Activated CD4-positive, alpha-beta T cell treated with anti-CD3 and anti-CD28 coated beads for 36 hours (primary cell): ENCODE measurements around the gene HJURP. TPM values are rescaled to one million over a fixed set of nuclear protein-coding genes. Genes with fewer than 3 reads are reported as not detected.
"Not testable (repeated sequence)": the region's sequence is repeated elsewhere in the genome, so short reads cannot be mapped to it uniquely, and the experiment has no call there.

ENCODE experiments used
- ATAC-seq: fragments of 200-7000 bp; cut with Tn5 transposase; one replicate; pipeline ENCODE4 v1.10.0; 2021; ENCODE audit warnings: mild to moderate bottlenecking, moderate library complexity
- CTCF ChIA-PET: fragments of 350-600 bp; sonication (Branson Sonifier 250); formaldehyde crosslinking; loops from one replicate; lab custom pipeline; 2021; ENCODE audit warnings: antibody characterized with exemption; lab: Charles Lee
- POLR2A ChIA-PET: fragments of 350-600 bp; sonication (Branson Sonifier 250); formaldehyde crosslinking; loops from one replicate; lab custom pipeline; 2021; ENCODE audit warnings: antibody characterized with exemption, inconsistent platforms; lab: Charles Lee
- DNase-seq: peaks from one replicate; pipeline ENCODE4 v3.0.0-alpha.2; 2020
- H3K27ac Mint-ChIP-seq: one replicate; pipeline ENCODE4 v1.8.0; 2021; ENCODE audit warnings: mixed read lengths
- H3K27me3 Mint-ChIP-seq: one replicate; pipeline ENCODE4 v1.8.0; 2021; ENCODE audit warnings: mixed read lengths
- H3K36me3 Mint-ChIP-seq: one replicate; pipeline ENCODE4 v1.8.0; 2021; ENCODE audit warnings: low read depth, mixed read lengths
- H3K4me1 Mint-ChIP-seq: one replicate; pipeline ENCODE4 v1.8.0; 2021; ENCODE audit warnings: mixed read lengths
- H3K4me3 Mint-ChIP-seq: one replicate; pipeline ENCODE4 v1.8.0; 2021; ENCODE audit warnings: mild to moderate bottlenecking, moderate library complexity, mixed read lengths
- H3K9me3 Mint-ChIP-seq: one replicate; pipeline ENCODE4 v1.8.0; 2021; ENCODE audit warnings: low read depth, mixed read lengths
- intact Hi-C, 2 experiments: fragments of 100-400 bp; cut with DNase I in 1 of 2; cut with micrococcal nuclease in 1 of 2; formaldehyde crosslinking; loops; one replicate each; pipeline versions ENCODE4 v1.14.2 to v1.15.1; 2022 to 2024; cut with DNase I, micrococcal nuclease
- total RNA-seq, 2 experiments: library from RNA; stranded (reverse); gene quantifications; one replicate each; pipeline ENCODE4 v1.2.3, GENCODE V29; 2021

Gene HJURP, protein sequence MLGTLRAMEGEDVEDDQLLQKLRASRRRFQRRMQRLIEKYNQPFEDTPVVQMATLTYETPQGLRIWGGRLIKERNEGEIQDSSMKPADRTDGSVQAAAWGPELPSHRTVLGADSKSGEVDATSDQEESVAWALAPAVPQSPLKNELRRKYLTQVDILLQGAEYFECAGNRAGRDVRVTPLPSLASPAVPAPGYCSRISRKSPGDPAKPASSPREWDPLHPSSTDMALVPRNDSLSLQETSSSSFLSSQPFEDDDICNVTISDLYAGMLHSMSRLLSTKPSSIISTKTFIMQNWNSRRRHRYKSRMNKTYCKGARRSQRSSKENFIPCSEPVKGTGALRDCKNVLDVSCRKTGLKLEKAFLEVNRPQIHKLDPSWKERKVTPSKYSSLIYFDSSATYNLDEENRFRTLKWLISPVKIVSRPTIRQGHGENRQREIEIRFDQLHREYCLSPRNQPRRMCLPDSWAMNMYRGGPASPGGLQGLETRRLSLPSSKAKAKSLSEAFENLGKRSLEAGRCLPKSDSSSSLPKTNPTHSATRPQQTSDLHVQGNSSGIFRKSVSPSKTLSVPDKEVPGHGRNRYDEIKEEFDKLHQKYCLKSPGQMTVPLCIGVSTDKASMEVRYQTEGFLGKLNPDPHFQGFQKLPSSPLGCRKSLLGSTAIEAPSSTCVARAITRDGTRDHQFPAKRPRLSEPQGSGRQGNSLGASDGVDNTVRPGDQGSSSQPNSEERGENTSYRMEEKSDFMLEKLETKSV
- 100 to 1,000 TPM in 1 of 2 experiments, 10 to 100 TPM in 1; 94.6 to 111 TPM for total RNA-seq

DNA sequence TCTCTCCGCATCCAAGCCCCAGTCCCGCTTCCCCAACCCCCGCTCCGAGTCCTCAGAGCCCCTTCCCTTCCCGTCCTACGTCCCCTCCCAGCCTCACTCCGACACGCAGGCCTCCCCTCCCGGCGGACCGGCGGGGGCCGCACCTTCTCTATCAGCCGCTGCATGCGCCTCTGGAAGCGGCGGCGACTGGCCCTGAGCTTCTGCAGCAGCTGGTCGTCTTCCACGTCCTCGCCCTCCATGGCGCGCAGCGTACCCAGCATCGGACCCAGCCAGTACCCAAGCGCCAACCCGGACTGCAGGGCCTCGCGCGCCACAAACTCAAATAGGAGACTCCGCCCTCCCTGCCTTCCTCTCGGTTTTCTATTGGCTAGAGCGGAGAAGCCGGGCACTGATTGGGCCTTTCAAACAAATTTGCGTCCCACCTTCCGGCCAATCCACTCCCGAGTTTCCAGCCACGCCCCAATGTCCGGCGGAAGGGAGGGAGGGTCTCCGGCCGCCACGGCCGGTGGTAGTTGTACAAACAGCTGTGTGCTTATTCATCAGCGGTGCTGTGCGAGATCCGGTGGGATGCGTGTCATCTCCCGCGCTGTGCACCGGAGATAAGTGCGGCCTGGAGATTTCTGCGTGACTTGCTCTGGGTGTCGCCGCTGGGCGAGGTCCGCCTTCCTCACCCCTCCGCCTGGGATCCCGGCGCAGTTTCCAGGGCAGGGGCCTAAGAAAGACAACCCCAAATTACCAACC, at the start of gene HJURP:
Gene HJURP, minus strand, starts transcription at position 295 of the 741 bp plus-strand sequence. Its CDS starts 35 bp downstream, at position 260.
- Mint-ChIP-seq H3K27ac (peak within 1 kb of the TSS; percentile 98), H3K4me1 (peaks cover 26% of the 10 kb centered on the region), H3K36me3 (peaks cover 47% of the 10 kb centered on the region), H3K4me3 (peak within 1 kb of the TSS; percentile 97), H3K27me3 (no peaks in the 10 kb centered on the region), H3K9me3 (no peaks in the 10 kb centered on the region)
- intact Hi-C loops, result loop anchor here (1.0 to 10.0 kb wide), 8 partner anchors 14 to 642 kb away; partner anchors contain the start of genes ARL4C (in 1 of the 2), ATG16L1 (in 1 of the 2), MSL3B (in 1 of the 2) and USP40 (in 1 of the 2)
- ChIA-PET POLR2A (interaction anchor here (0.7 to 1.2 kb wide), 3 partner anchors 10 to 289 kb away, joined by 3 to 4 read pairs (median 3); no protein-coding TSS in a partner anchor), CTCF (interaction anchor here (0.7 to 1.6 kb wide), 2 partner anchors 9 to 22 kb away, joined by 3 to 5 read pairs; no protein-coding TSS in a partner anchor)
- ATAC-seq (peak; percentile 95), DNase-seq (peak; percentile 96)

DNA sequence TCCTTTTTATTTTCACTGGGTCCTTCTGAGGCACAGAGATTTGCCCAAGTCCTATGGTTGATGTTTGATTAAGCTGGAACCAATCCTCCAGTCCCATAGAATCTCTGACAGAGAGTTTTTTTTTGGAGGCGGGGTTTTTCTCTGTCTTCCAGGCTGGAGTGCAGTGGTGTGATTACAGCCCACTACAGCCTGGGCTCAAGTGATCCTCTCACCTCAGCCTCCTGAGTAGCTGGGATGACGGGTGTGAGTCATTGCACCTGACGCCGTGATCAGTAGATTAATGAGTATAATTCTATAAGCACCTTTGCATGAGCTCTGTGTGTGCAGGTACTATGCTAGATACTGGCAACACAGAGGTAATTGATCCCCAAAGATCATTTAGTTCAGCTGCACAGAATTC, 47.5 kb upstream of the HJURP start:
- ChIA-PET POLR2A (no interaction called here), CTCF (no interaction called here)
- DNase-seq (no peak), ATAC-seq (no peak)
- no peaks in the 10 kb centered on the region for H3K9me3 Mint-ChIP-seq
- H3K36me3 Mint-ChIP-seq, result no peaks in the 10 kb centered on the region
- H3K27ac Mint-ChIP-seq, result no peak overlapping the region
- intact Hi-C loops, result no loop called here
- peaks cover 15% of the 10 kb centered on the region for H3K4me1 Mint-ChIP-seq
- peaks cover 2% of the 10 kb centered on the region for H3K27me3 Mint-ChIP-seq
- H3K4me3 Mint-ChIP-seq, result no peak overlapping the region

DNA sequence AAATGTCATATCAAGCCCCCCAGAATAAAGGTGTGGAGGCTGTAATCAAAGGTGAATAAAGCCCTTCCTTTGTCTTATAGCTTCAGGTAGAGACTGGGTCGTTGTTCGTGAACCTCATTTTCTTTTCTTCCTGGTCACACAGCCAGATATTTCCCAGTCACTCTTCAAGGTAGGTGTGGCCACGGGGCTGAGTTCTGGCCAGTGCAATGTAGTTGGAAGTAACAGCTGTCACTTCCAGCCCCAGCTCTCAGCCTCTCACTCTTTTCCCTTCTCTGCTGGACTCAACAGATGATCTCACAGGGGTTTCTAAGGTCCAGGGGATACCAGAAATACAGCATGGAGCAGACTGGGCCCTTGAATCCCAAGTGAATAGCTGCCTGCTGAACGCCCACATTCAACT, 47.0 kb upstream of the HJURP start:
- Mint-ChIP-seq H3K9me3 (no peaks in the 10 kb centered on the region), H3K27me3 (peaks cover 2% of the 10 kb centered on the region), H3K4me3 (no peak overlapping the region), H3K27ac (no peak overlapping the region), H3K4me1 (peaks cover 15% of the 10 kb centered on the region), H3K36me3 (no peaks in the 10 kb centered on the region)
- ATAC-seq (no peak), DNase-seq (no peak)
- ChIA-PET CTCF (no interaction called here), POLR2A (no interaction called here)
- intact Hi-C loops, result no loop called here

DNA sequence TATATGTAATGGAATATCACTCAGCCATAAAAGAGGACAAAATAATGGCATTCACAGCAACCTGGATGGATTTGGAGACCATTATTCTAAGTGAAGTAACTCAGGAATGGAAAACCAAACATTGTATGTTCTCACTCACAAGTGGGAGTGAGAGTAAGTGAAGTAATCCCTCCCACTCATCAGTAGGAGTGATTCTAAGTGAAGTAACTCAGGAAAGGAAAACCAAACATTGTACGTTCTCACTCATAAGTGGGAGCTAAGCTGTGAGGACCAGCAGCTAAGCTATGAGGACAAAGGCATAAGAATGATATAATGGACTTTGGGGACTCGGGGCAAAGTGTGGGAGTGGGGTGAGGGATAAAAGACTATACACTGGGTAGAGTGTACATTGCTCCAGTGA, 41.9 kb upstream of the HJURP start:
- peaks cover 14% of the 10 kb centered on the region for H3K27me3 Mint-ChIP-seq
- H3K4me3 Mint-ChIP-seq, H3K9me3 Mint-ChIP-seq, ATAC-seq, H3K36me3 Mint-ChIP-seq, intact Hi-C loops, DNase-seq, POLR2A ChIA-PET, H3K27ac Mint-ChIP-seq, CTCF ChIA-PET: not testable (repeated sequence)
- peaks cover 15% of the 10 kb centered on the region for H3K4me1 Mint-ChIP-seq

DNA sequence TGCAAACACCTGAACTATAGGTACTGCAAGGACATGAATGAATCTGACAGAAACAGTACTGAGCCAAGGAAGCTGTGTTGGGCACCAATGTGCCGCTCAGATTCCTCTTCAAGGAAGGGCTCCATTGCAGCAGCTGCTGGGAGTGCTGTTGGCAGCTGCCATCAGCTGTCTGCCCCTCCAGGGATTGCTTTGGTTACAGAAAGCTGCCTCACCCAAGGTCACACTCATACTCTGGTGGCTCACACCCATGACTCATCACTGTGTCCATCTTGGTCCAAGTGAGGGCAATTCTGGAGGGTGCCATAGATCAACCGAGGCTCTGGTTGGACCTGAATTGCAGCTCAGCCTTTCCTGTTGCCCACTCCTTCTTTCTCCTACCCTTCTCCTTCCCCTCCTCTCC, 38.5 kb upstream of the HJURP start:
- POLR2A ChIA-PET, result no interaction called here
- CTCF ChIA-PET, result no interaction called here
- H3K4me1 Mint-ChIP-seq, result no peaks in the 10 kb centered on the region
- no peaks in the 10 kb centered on the region for H3K9me3 Mint-ChIP-seq
- ATAC-seq (no peak), DNase-seq (no peak)
- no peaks in the 10 kb centered on the region for H3K36me3 Mint-ChIP-seq
- intact Hi-C loops, result no loop called here
- no peak overlapping the region for H3K27ac Mint-ChIP-seq
- no peak overlapping the region for H3K4me3 Mint-ChIP-seq
- peaks cover 23% of the 10 kb centered on the region for H3K27me3 Mint-ChIP-seq

DNA sequence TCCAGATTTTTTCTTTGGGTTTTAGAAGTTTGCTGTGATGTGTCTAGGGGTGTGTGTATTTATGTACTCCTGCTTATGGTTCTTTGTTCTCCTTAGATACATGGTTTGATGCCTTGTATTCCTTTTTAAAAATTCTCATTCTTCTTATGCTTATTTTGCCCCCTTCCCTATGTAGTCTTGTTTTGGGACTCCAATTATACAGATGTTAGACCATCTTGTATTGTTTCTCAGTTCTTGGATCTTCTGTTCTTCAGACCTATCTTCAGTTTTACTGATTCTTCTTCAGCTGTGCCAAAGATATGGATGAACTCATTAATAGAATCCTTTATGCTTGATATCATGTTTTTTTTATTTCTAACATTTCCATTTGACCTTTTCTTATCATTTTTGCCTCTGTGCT, 28.0 kb upstream of the HJURP start:
- H3K9me3 Mint-ChIP-seq, result peaks cover 25% of the 10 kb centered on the region
- H3K27me3 Mint-ChIP-seq, result peaks cover 21% of the 10 kb centered on the region
- H3K27ac Mint-ChIP-seq, result no peak overlapping the region
- POLR2A ChIA-PET, result no interaction called here
- intact Hi-C loops, result no loop called here
- no peak overlapping the region for H3K4me3 Mint-ChIP-seq
- no peaks in the 10 kb centered on the region for H3K4me1 Mint-ChIP-seq
- peaks cover 5% of the 10 kb centered on the region for H3K36me3 Mint-ChIP-seq
- DNase-seq, result no peak
- ATAC-seq, result no peak
- CTCF ChIA-PET, result no interaction called here

DNA sequence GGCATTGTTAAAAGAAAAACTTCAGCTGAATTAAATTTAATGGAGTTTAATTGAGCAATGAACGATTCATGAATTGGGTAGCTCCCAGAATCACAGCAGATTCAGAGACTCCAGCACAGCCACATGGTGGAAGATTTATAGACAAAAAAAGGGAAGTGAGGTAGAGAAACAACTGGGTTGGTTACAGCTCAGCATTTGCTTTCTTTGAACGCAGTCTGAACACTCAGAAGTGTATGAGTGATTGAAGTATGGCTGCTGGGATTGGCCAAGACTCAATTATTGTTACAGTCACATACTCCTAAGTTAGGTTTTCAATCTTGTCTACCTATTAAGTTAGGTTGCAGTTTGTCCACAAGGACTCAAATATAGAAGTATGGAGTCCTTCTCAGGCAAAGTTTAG, 17.8 kb upstream of the HJURP start:
- H3K27ac Mint-ChIP-seq, ATAC-seq, H3K9me3 Mint-ChIP-seq, intact Hi-C loops, DNase-seq, POLR2A ChIA-PET, H3K4me3 Mint-ChIP-seq, H3K36me3 Mint-ChIP-seq: not testable (repeated sequence)
- CTCF ChIA-PET, result interaction anchor here (0.5 to 1.2 kb wide), 2 partner anchors 14 to 25 kb away, joined by 3 to 4 read pairs; no protein-coding TSS in a partner anchor
- Mint-ChIP-seq H3K4me1 (peaks cover 10% of the 10 kb centered on the region), H3K27me3 (peaks cover 27% of the 10 kb centered on the region)

DNA sequence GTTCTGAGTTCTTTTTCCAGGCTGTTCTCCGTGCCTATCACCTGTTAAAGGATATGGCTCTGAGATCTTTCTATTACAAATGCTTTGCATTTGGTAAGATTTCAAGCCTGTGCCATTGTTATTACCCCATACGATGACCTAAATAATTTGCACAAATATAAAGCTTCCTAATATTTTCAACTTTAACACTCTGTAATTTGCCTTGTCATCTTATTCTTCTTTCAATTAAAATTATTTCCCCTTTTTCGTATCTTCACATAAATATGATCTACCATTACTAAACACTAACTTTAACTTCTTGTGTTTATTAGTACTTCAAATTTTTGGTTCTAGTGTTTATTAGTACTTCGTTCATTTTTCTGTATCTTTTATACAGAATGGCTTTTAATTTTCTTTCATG, 17.1 kb upstream of the HJURP start:
- H3K36me3 Mint-ChIP-seq, result peaks cover 10% of the 10 kb centered on the region
- H3K4me3 Mint-ChIP-seq, result no peak overlapping the region
- ATAC-seq, result no peak
- H3K27me3 Mint-ChIP-seq, result peaks cover 27% of the 10 kb centered on the region
- POLR2A ChIA-PET, result no interaction called here
- CTCF ChIA-PET, result interaction anchor here (0.5 to 1.2 kb wide), 3 partner anchors 13 to 26 kb away, joined by 3 to 4 read pairs (median 3); no protein-coding TSS in a partner anchor
- DNase-seq, result no peak
- H3K27ac Mint-ChIP-seq, result no peak overlapping the region
- H3K9me3 Mint-ChIP-seq, result peaks cover 9% of the 10 kb centered on the region
- H3K4me1 Mint-ChIP-seq, result peaks cover 12% of the 10 kb centered on the region
- intact Hi-C loops, result no loop called here

DNA sequence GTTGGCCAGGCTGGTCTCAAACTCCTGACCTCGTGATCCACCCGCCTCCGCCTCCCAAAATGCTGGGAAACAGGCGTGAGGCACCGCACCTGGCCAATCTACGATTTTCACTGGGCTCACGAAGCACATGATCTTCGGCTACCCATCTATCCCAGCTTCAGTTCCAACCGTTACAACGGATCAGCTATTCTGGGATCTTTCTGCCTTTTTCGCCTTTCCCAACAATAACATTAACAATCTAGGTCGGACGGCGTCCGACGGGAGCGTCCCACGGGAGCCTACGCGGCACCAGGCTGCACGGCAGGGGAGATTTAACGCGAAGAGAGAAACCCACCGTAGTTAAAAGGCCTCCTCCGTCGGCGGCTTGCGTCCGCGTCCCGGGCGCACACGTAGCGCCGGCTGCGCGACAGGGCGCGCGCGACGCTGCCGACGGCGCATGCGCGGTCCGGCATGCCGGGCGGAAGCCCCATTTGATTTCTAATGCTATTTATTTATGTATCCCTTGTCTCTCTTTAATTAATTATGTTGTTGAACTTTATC, 13.7 kb upstream of the HJURP start, which contains the start of gene MSL3B:
Gene MSL3B, minus strand, starts transcription at position 394 of the 540 bp plus-strand sequence.
- Mint-ChIP-seq H3K36me3 (peaks cover 20% of the 10 kb centered on the region), H3K4me3 (peak within 1 kb of the TSS; percentile 79), H3K27me3 (peaks cover 14% of the 10 kb centered on the region), H3K9me3 (peaks cover 16% of the 10 kb centered on the region), H3K4me1 (peaks cover 12% of the 10 kb centered on the region), H3K27ac (peak within 1 kb of the TSS; percentile 81)
- ChIA-PET CTCF (interaction anchor here (1.0 kb wide), 1 partner anchor 11 kb away, joined by 3 read pairs; no protein-coding TSS in a partner anchor), POLR2A (no interaction called here)
- ATAC-seq (peak; percentile 86), DNase-seq (peak; percentile 73)
- intact Hi-C loops, result loop anchor here in 1 of 2 experiments (1.0 to 5.0 kb wide), 2 partner anchors 14 to 511 kb away; partner anchors contain the start of gene HJURP

DNA sequence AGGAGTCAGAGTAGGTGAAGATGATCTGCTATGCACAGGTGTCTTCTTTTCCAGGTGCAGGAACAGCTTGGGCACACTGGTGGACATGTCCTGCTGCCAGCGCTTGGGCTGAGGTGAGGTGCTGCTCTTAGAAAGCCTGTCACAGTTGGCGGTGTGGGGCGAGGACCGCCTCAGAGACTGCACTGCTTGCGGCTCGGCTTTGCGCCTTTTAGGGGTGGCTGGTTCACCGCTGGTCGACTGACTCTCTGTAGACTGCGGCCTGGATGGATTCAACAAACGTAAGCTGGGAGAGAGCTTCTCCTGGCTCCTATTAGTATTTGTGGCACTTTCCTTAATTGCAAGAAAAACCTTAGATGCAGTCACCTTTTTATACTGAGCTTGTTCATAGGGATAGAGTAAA, 12.1 kb upstream of the HJURP start:
- Mint-ChIP-seq H3K36me3 (peaks cover 20% of the 10 kb centered on the region), H3K4me1 (peaks cover 12% of the 10 kb centered on the region), H3K4me3 (no peak overlapping the region), H3K27ac (no peak overlapping the region), H3K9me3 (peaks cover 16% of the 10 kb centered on the region), H3K27me3 (peaks cover 6% of the 10 kb centered on the region)
- ChIA-PET POLR2A (no interaction called here), CTCF (interaction anchor here (2.3 kb wide), 1 partner anchor 10 kb away, joined by 12 read pairs; no protein-coding TSS in a partner anchor)
- intact Hi-C loops, result loop anchor here in 1 of 2 experiments (5.0 kb wide), 1 partner anchor 509 kb away; no protein-coding TSS in a partner anchor
- no peak for DNase-seq
- no peak for ATAC-seq
